AML-193 (cell line): ENCODE measurements around the gene VPS16.
A peak's percentile ranks its signal among the peaks of the same experiment; 100 is the strongest.

Experiments
- DNase-seq, 2 experiments: peaks; one replicate each; lab custom pipeline; 2025; lab: John Stamatoyannopoulos, UW

The VPS16 gene

DNA sequence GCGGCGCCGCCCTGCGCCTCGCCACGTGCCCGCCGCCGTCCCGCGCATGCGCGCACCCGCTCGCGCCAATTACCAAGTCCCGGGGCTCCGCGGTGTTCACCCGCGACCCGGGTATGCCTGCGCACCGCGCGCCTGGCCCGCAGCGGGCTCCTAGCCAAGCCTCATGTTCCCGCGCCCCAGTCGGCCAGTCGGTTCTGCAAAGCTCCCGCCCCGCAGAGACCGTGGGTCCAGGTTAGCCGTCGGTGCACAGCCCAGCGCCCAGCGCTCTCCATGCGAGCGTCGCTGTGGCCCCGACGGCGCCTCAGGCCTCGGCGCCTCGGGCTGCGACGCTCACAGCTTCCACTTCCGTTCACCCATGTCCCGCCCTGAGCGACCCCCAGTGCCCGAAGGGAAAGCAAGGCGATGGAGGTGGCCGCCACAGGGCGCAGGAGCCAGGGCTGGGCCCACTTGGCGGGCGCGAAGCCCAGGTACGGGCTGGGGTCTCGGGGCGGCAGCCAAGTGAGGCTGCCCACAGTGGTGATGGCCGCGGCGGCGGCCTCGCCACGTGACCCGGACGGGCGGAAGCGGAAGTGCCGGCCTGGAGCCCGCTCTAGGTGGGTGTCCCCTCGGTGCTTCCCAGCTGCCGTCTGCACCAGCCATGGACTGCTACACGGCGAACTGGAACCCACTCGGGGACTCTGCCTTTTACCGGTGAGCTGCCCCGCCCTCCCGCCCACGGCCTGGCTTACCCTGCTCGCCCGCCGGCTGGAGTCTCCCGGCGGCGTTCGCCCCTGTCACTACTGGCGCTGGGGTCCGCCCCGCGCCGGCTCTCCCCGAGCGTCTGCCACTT lies at the start of gene VPS16, which contains the start of gene PCED1A:
Gene VPS16, plus strand, starts transcription at position 608 of the 829 bp plus-strand sequence. Its CDS starts 30 bp downstream, at position 638.
Gene PCED1A, minus strand, starts transcription at position 518 of the 829 bp plus-strand sequence. CDS start 743 bp downstream, outside the sequence.
- DNase-seq: peak; percentile 75 to 77

DNA sequence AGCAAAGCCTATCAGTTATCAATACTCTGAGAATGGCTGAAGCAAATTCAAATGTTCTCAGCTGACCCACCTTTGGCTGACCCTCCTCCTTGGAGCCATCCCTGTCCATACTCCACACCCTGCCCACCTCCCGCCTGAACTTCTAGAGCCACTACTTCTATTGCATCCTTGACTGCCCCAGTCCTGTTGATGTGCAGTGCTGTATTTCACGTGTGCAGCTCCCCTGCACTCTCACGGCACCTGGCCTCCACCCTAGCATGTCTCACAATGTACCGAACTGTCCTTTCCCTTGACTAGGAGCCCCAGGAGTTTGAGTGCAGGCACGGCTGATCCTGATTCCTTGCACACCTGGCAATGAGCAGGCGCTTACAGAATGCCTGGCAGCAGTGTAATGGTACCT lies 47.1 kb upstream of the VPS16 start:
- DNase-seq: no peak

DNA sequence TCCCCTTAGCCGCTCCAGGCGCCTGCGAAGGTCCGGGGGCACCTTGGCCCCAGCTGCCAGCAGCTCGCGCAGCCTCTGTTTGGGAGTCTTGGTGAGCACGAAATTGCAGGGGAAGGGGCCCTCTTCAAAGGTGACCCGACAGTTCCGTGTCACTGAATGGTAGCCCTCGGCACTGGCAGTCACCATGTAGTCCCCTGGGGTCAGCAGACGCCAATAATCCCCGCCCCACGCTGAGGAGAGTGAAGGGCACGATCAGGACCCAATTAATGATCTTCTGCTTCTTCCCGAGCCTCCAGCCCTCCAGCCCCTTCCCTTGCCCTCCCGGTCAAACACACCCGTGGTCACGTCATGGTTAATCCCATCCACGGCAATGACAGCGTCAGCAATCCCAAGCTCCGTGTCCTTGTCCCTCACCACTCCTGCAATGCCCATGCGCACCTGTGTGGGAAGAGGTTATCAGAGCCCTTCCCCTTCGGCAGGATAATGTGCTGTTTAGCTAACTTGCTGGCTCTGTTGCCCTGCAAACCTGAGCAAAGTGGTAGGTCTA lies 46.3 kb upstream of the VPS16 start:
- DNase-seq: no peak

DNA sequence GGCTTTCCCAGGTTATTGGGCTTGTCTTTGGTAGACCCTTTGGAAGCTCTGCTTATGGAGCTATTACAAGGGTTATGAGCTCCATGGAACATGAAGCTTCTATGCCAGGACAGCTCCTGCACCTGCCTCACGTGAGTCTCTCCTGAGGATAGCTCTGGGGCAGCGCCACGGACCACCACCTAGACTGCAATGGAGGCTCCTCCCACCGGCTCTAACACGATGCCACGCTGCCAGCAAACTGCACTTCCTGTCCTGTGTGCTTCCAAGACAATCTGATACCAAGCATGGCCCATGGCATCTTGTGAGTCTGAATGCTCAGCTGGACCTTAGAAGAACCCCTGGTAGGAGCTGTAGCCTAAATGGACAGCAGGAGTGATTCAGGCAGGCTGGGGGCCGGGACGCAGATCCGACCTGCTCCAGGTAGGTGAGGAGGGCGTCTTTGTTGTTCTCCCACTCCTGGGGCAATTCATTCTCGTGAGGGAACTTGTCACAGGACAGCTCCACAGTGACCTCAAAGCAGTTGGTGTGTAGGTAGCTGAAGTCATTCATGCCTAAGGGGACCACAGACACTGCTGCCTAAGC lies 45.6 kb upstream of the VPS16 start:
- DNase-seq: no peak

DNA sequence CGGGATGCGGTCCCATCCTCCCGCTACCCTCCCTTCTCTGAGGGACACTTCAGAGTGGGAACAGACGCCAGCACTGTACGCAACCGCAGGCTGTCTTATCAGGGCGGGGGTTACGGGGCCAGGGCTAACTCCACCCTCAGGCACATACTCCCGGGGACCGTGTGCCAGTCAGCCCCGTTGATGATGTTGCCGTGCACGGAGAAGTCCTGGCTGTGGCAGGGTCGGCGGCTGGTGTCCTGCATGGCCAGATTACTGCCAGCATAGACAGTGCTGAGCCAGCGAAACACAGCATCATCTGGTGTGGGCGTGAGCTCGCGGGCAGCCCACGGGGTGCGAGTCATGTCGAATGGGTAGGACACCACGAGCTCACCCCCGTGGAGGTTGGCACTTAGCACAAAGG lies 45.1 kb upstream of the VPS16 start:
- no peak for DNase-seq

DNA sequence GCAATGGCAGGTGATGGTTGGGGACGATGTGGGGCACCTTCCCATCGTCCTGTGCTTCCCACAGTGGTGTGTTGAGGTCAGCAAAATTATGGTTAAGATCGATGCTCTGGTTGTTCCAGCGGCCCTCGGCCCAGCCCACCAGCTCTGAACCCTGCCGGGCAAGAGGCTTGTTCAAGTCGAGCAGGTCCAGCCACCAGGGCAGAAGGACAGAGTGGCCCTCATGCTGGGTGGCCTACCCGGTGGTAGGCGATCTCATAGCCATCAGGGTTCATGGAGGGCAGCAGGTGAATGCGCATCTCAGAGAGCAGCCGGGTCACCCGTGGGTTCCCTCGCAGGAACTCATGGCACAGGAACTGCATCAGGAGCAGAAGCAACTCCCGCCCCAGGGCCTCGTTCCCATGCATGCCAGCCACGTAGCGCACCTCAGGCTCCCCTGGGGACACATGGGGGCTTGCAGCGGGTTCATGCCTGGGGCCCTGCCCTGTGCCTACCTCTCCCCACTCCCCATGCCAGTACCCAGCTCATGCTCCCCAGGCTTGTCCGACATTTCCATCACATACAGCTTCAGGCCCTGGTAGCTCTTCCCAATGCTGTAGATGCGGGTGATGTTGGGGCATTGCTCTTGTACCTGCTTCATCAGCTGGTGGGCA lies 44.4 kb upstream of the VPS16 start:
- no peak for DNase-seq

DNA sequence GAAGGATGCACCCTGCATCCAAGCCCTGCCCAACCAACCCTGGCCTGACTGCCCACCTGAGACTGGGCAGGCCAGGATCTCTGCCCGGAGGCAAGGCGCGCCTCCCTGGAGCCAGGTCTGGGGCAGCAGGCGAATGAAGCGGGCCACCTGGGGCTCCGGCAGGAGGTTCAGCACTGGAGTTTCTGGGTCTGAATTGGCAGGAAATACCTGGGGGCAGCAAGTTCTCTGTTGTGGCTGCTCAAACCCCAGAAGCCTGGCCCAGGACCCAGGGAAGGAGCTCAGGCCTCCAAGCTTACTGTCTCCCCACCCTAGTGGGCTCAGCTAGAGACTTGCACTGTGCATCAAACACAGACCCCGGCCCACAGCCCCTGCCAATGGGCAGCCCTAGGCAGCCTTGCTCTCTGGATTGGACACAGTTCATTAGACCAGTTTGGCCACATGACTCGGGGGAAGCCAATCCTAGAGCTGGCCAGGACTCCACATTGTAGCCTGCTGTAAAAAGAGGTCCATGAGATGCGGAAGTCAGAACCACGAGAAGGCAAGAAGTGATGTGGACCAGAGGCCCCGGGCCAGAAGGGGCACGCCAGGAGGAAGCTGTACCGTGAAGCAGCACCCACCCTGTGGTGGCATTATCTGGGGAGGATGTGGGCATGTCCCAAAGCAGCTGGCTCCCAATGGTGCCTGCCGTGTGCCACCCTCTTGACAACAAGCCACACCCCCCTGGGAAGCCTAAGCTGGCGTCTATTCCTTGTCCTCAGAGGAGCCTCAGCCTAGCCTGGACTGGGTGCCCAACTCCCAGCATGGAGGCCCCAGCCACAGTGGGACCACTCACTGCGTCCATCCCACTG lies 43.2 kb upstream of the VPS16 start:
- no peak for DNase-seq

DNA sequence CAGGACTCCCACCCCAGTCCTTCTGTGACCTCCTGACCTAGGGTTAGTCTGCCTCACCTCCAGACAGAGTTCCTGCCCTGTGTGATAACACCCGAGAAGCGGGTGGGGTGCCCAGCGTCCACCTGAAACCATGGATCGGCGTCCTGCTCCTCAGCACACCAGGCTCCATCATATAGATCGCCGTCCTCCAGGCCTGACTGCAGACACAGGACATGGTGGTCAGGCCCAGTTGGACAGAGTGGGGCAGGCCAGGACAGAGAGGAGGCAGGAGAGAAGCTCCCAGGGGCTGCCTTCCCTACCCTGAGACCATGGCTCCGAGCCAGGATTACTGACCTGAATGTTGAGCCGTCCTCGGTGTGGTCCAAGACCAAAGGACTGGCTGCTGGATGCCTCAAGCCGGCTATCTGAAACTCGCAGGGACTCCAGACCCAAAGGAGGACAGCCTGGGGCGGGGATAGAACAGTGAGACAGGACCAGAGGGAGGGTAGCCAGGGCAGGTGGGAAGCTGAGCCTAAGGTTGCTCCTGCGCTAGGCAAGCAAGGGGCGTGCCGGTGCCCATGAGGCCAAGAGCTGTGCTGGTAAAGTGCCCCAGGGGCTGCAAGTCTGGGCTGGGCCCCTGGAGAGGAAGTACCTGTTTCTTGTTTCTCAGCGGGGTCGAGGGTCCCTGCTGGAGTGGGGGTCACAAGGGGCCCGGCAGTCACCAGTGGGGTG lies 42.3 kb upstream of the VPS16 start:
- no peak for DNase-seq

DNA sequence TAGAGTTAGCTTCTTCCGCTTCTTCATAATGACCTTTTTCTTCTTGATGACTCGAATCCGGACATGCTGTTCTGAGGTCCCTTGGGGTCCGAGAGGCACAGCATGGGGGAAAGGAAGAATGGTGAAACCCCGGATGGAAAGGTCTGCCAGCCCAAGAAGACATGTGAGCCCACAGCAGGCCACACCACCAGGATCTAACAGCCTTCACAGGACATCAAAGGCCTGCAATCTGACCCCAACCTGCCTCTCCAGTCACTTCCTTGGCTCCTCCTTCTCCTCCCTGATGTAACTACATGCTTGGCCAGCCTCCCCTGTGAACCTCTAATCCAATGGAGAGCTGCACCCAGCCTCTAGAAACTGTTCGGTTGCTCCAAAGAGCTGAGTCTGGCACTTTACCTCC lies 41.7 kb upstream of the VPS16 start:
- DNase-seq: peak in 1 of 2 experiments; percentile 23

DNA sequence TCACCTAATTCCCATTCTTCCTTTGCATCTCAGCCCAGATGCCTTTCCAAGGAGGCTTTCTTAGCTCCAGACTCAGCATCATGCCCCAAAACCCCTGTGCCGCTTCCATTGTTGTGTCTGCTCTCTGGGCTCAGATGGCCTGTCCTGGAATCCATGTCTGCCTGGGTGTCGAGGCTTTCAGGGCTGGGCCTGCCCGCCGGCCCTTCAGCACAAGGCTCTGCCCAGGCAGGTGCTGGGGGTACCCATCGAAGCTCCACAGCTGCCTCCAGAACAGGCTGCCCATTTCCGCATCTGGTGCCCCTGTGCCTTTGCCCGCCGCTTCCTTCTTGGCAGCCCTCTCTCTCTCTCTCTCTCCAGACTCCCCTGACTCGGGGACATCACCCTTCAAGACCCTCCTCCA lies 41.3 kb upstream of the VPS16 start:
- DNase-seq: peak; percentile 18 to 26

DNA sequence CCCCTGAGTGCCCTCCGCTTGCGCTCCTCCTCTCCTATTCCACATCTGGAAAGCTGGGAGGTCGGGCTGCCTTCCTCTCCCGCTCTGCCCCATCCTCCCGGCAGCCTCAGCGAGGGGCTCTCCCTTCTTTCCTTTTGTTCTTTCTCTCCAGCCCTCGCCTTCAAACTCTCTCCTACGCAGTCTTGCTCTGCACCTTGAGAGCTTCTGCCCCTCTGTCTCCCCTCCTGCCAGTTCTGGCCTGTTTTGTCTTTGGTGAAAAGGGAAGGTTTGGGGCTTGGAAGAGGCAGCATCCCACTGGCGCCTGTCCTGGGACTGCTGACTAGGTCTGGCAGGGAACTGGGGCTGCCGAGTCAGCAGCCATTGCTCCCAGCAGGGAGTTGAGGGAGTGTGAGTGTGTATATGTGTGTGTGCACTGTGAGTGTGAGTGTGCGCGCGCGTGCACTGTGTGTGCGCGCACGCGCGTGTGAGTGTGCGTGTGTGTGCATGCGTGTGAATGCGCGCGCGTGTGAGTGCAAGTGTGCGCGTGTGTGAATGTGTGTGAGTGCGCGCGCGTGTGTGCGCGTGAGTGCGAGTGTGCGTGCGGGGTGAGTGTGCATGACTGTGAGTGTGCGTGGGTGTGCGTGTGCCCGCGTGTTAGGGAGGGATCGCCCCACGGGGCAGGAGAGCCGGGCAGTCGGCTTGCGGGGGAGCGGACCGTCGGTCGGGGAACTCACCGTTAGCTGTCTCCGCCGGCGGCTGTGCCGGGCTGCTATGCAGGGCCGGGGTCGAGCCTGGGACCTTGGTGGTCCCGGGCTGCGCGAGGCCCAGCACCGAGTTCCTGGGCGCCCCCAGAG lies 40.6 kb upstream of the VPS16 start:
- DNase-seq: no peak

DNA sequence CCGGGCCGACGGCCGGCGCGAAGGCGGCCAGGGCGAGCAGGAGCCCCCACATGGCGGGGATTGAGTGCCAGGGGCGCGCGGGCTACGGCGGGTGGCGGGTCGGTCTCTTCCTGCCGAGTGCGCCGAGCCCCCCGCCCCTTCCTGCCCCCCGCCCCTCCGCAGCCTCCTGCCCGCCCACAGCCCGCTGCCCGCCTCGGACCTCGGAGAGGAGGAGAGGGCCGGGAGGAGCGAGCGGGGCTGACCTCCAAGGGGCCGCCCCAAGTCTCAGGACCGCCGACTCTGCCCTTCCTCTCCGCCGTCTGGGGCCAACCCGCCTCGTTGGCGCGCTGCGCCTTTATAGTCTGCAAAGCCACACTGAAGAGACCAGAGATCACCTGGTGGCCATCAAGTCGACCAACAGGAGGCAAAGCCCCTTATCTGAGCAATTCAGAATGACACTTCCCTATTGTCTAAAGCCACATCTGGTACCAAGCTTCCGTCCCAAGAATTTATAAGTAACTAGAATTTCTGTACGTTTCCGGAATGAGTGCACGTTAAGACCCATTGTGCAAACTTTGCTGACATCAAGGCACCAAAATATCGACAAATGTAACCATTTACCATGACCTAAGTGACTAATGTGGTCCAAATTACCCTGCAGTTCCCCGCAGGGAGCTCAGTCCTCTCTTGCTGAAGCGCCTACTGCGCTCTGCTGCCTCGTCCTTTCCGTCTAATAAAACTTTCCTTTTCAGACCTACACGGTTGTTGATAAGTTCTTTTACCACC lies 39.8 kb upstream of the VPS16 start, which contains the start of gene CPXM1:
Gene CPXM1, minus strand, starts transcription at position 107 of the 765 bp plus-strand sequence. Its CDS starts 55 bp downstream, at position 52.
- peak; percentile 75 for DNase-seq

DNA sequence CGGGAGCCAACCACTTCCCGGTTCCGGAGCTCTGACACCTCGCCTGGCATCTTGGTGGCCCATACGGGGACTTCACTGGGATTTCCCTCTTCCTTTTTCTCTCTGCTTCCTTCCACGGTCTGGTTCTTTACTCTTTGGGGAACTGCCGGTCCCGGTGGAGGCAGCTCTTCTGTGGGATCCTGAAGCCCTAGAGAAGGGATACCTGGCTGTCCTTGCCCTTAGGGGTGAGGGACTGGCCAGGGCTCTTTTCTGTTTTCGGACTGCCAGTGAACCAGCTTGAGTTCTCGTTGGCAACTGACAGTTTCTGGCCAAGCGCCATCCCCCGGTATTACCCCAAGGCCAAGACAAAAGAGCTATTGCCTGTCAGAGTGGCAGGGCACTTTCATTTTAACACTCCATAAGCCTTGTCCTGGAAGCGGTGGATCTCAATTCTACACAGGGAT lies 39.2 kb upstream of the VPS16 start:
- DNase-seq: peak in 1 of 2 experiments; percentile 30

DNA sequence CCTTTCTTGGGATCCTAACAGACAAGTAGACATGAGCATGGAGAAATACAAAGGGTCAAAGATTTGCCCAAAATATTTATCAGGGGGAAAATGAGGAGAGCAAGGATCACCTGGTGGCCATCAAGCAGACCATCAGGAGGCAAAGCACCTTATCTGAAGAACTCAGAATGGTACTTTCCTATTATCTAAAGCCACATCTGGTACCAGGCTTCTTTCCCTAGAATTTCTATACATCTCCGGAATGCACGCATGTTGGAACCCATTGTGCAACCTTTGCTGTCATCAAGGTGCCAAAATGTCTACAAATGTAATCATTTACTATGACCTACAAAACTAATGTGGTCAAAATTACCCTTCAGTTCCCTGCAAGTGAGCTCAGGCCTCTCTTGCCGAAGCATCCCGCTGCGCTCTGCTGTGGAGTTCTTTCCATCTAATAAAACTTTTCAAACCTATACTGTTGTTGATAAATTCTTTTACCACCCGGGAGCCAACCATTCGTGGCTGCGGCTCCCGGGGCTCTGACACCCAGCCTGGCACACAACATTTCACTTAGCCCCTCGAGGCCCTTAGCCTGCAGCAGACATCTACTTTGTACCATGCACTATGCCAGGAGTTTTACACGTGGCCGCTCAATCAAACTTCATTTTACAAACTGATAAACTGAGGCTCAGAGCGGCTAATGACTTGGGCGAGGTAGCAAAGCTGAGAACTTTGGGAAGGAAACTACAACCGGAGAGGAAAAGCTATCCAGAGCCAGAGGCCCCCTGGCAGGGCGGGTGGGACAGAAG lies 36.3 kb upstream of the VPS16 start:
- DNase-seq: no peak

DNA sequence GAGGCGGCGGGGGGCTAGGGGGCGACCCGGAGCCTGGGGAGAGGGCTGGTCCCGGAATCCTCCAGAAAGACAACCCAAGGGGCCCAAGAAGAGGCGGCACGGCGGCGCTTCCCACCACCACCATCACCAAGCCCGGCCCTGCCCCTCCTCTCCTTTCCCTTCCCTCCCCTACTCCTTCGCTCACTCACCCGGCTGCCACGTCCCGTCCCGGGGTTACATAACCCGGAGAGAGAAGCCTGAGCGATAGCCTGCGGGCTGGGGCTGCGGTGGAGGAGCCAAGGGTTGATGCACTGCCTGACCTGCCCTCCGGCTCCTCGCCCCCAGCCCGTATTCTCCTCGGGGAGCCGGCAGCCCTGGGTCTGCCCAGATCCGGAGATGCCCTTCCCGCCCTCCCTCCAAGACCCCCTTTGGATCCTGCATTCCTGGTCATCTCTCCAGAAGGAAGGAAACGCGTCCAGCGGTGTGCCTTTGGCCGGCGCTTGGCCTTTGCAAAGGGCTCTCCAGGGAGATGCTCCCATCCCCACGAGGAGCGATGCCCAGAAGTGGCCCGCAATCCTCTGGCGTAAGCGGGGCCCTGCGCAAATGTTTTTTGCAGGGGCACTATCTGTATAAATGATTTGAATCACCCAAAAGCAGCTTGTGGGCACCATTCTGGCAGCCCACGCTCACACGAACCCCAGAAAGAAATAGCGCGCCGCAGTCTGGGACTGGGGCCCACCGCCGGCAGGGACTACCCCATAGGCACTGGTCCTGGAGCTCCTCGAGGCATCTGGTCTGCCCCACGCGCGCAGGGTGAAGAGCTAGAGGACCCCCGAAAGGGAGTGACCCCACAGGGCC lies 35.5 kb upstream of the VPS16 start:
- DNase-seq: no peak

DNA sequence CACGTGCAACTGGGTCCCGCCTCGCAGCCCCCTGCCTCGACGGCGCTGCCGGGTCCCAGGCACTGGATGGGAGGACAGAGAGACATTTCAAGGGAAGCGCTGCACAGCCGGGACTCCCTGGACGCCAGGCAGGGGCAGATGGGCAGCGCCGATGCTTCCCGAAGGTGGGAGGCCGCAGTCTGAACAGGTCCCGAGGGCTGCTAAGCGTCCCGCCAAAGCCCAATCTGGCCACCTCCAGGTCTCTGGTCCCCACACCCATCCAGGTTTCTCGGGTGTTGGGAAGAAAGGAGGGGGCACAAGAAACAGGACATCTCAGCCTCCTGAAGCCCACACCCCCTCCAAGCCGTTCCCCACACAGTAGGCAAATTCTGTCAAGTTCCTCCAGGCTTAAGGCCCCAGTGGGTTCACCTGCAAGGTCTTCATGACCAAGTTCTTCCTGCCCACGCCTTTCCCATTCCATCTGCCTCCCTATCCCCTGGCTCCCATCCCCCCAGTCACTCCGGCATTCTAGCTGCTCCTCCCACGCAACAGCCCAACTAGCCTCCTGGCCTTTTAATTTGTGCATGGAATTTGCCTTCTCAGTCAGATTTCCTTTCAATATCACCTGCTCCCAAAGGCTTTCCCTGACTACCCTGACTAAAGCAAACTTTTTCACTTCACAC lies 34.7 kb upstream of the VPS16 start:
- DNase-seq: no peak

DNA sequence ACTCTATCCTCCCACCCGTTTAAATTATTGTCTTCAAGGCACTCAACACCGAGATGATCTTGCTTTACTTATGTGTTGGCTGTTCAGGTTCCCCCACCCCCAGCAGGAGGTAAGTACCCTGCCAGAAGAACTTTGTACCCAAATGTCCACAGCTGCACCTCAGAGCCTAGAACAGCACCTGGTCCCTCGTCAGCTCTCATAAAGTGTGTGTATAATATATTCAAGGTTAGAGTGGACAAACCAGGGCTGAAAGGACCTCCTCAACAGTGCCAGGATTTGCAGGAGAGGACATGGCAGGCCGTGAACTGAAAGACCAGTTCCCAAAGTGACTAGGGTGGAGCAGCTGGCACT lies 34.2 kb upstream of the VPS16 start:
- DNase-seq: no peak
